ENCODE data around the gene KRT13. TPM values are rescaled to one million over a fixed set of nuclear protein-coding genes. Genes with fewer than 3 reads are reported as not detected.

KRT13 gene
- total and polyA plus RNA-seq, 2 of the 4 experiments (the other 2 are of a cell fraction): 0.18 to 0.56 TPM

GRCh38 chr17:41511716-41512115, 6.3 kb upstream of the KRT13 start:
- no peaks in the 10 kb centered on the region for H3K79me1 ChIP-seq (ENCODE audit: low read depth in 1 of 2, low read length in 2 of 2)
- H4K5ac ChIP-seq (ENCODE audit: low read depth, low read length): no peak overlapping the region
- no peaks in the 10 kb centered on the region for H4K20me1 ChIP-seq (ENCODE audit: insufficient read depth, low read length)
- no peak overlapping the region for H3K56ac ChIP-seq (ENCODE audit: extremely low read depth, insufficient read depth, low read length)
- H3K4me1 ChIP-seq (ENCODE audit: control insufficient read depth, insufficient read depth, low read length): no peaks in the 10 kb centered on the region
- BruUV-seq (replicated peaks): no TSS peak
- no peaks in the 10 kb centered on the region for H3K9me3 ChIP-seq (ENCODE audit: control insufficient read depth, insufficient read depth, low read length)
- no peak for TF ChIP-seq BHLHE40 (IDR thresholded peaks at IDR 0.05; ENCODE audit: low read depth, low read length)
- no peak for TF ChIP-seq MXI1 (IDR thresholded peaks at IDR 0.05; ENCODE audit: borderline replicate concordance, low read depth, low read length)
- no peak for TF ChIP-seq RFX5 (IDR thresholded peaks at IDR 0.05; ENCODE audit: low read depth, low read length)
- TF ChIP-seq, protein P1, sequence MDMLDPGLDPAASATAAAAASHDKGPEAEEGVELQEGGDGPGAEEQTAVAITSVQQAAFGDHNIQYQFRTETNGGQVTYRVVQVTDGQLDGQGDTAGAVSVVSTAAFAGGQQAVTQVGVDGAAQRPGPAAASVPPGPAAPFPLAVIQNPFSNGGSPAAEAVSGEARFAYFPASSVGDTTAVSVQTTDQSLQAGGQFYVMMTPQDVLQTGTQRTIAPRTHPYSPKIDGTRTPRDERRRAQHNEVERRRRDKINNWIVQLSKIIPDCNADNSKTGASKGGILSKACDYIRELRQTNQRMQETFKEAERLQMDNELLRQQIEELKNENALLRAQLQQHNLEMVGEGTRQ (IDR thresholded peaks at IDR 0.05; ENCODE audit: low read depth, low read length): no peak
- TF ChIP-seq, protein P2, sequence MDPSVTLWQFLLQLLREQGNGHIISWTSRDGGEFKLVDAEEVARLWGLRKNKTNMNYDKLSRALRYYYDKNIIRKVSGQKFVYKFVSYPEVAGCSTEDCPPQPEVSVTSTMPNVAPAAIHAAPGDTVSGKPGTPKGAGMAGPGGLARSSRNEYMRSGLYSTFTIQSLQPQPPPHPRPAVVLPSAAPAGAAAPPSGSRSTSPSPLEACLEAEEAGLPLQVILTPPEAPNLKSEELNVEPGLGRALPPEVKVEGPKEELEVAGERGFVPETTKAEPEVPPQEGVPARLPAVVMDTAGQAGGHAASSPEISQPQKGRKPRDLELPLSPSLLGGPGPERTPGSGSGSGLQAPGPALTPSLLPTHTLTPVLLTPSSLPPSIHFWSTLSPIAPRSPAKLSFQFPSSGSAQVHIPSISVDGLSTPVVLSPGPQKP (IDR thresholded peaks at IDR 0.05; ENCODE audit: borderline replicate concordance, low read depth, low read length): no peak
- no peak for TF ChIP-seq RAD21 (IDR thresholded peaks at IDR 0.05; ENCODE audit: low read length)
- no peak for TF ChIP-seq RCOR1 (IDR thresholded peaks at IDR 0.05; ENCODE audit: insufficient replicate concordance, low read length)
- TF ChIP-seq CEBPB (IDR thresholded peaks at IDR 0.05; ENCODE audit: low read depth, low read length): no peak
- no peak for TF ChIP-seq MAFK (IDR thresholded peaks at IDR 0.05; ENCODE audit: low read depth, low read length)
- no peak for TF ChIP-seq POLR2A (IDR thresholded peaks at IDR 0.05; ENCODE audit: low read depth, low read length)
- TF ChIP-seq CHD1 (IDR thresholded peaks at IDR 0.05; ENCODE audit: low read depth, low read length): no peak
- TF ChIP-seq NFE2L2 (IDR thresholded peaks at IDR 0.05; ENCODE audit: low read depth, low read length): no peak
- TF ChIP-seq, protein P3, sequence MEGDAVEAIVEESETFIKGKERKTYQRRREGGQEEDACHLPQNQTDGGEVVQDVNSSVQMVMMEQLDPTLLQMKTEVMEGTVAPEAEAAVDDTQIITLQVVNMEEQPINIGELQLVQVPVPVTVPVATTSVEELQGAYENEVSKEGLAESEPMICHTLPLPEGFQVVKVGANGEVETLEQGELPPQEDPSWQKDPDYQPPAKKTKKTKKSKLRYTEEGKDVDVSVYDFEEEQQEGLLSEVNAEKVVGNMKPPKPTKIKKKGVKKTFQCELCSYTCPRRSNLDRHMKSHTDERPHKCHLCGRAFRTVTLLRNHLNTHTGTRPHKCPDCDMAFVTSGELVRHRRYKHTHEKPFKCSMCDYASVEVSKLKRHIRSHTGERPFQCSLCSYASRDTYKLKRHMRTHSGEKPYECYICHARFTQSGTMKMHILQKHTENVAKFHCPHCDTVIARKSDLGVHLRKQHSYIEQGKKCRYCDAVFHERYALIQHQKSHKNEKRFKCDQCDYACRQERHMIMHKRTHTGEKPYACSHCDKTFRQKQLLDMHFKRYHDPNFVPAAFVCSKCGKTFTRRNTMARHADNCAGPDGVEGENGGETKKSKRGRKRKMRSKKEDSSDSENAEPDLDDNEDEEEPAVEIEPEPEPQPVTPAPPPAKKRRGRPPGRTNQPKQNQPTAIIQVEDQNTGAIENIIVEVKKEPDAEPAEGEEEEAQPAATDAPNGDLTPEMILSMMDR (conservative IDR thresholded peaks at IDR 0.05; ENCODE audit: low read depth, low read length): no peak
- TF ChIP-seq SMC3 (IDR thresholded peaks at IDR 0.05; ENCODE audit: low read depth, low read length): no peak
- H2BK15ac ChIP-seq (ENCODE audit: low read depth, low read length): no peak overlapping the region
- no peak for ATAC-seq (ENCODE audit: low read depth)
- in situ Hi-C loops (cut with MboI; ENCODE audit: low sequenced_read_pairs) (no loop called here), dilution Hi-C loops (cut with HindIII; ENCODE audit: low sequenced_read_pairs, unreplicated experiment) (no loop called here), intact Hi-C loops (cut with micrococcal nuclease) (no loop called here)
- no peak for DNase-seq
- no peak overlapping the region for H2AK9ac ChIP-seq (replicated peaks; ENCODE audit: low read depth, low read length, poor library complexity)
- 87% methylated on average over 3 of the region's 10 CpGs; no CpG with 5 or more reads in 1 of the 2 experiments for WGBS, 2 experiments (ENCODE audit: extremely low coverage in 2 of 2, insufficient read length in 1 of 2)
- POLR2A ChIA-PET (ENCODE audit: unreplicated experiment): no interaction called here
- H3K9ac ChIP-seq (ENCODE audit: low read depth, low read length): no peak overlapping the region
- no peak overlapping the region for H3K23ac ChIP-seq (ENCODE audit: low read depth, low read length)
- no peak overlapping the region for H3K27ac ChIP-seq (ENCODE audit: insufficient read depth, low read length)
- no peaks in the 10 kb centered on the region for H3K36me3 ChIP-seq (ENCODE audit: control insufficient read depth, insufficient read depth, low read length)
- no peak overlapping the region for H4K8ac ChIP-seq (ENCODE audit: low read depth in 2 of 2, low read length in 2 of 2)
- H3K18ac ChIP-seq (ENCODE audit: low read depth, low read length): no peak overlapping the region
- H2AFZ ChIP-seq (replicated peaks; ENCODE audit: low read length, poor library complexity): no peak overlapping the region
- H3K4me3 ChIP-seq (ENCODE audit: insufficient read depth, low read depth, low read length): no peak overlapping the region
- CTCF ChIA-PET: no interaction called here
- H2AK5ac ChIP-seq (ENCODE audit: low read depth, low read length): 0 out of 2 replicates have a peak overlapping the region, but pooled peaks have one; percentile 31
- peaks cover 1% of the 10 kb centered on the region; the same call in 1 of the 2 replicates for H3K27me3 ChIP-seq (ENCODE audit: control insufficient read depth, insufficient read depth, low read length)
- no peak overlapping the region for H3K4me2 ChIP-seq (ENCODE audit: low read depth, low read length)
- H2BK5ac ChIP-seq (ENCODE audit: low read depth, low read length, poor library complexity, severe bottlenecking): no peak overlapping the region
- no peak overlapping the region for H3K14ac ChIP-seq (replicated peaks; ENCODE audit: low read depth, low read length)
- no peak overlapping the region for H3K4ac ChIP-seq (ENCODE audit: low read depth, low read length)
- no peak overlapping the region for H2BK120ac ChIP-seq (ENCODE audit: low read depth, low read length)
- no peak overlapping the region for H4K91ac ChIP-seq (ENCODE audit: insufficient read depth, low read depth, low read length)
- H2BK20ac ChIP-seq (ENCODE audit: low read depth, low read length): no peak overlapping the region
- 0 out of 2 replicates have a peak, but pooled peaks cover 3% of the 10 kb centered on the region for H3K9me1 ChIP-seq (ENCODE audit: insufficient read depth, low read length)

Data from IMR-90 (cell line).